CD4-positive, alpha-beta T cell treated with Interleukin-17A for 4 hours (primary cell): ENCODE data around the gene STK39.
A peak's percentile ranks its signal among the peaks of the same experiment; 100 is the strongest.

ENCODE experiments used
- DNase-seq: peaks from one replicate; pipeline ENCODE4 v3.0.0-alpha.2; 2020; ENCODE audit warnings: mixed read lengths

STK39 gene

DNA sequence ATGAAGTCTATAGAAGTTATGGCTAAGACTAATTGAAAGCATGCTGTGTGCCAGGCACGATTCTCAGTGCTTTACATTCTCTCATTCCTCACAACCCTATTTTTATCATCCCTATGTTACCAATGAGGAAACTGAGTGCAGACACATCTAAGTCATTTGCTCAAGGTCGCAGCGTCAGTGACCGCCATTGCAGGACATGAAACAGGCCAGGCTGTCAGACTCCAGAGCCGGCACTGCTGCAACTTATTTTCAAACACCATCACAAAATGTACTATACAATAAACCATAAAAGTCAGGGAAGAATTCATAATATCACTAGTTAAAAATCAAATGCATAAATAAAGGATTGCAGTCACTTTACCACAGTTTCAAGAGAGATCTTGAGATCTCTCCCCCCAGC is 5.6 kb downstream of the STK39 start:
- DNase-seq: no peak

DNA sequence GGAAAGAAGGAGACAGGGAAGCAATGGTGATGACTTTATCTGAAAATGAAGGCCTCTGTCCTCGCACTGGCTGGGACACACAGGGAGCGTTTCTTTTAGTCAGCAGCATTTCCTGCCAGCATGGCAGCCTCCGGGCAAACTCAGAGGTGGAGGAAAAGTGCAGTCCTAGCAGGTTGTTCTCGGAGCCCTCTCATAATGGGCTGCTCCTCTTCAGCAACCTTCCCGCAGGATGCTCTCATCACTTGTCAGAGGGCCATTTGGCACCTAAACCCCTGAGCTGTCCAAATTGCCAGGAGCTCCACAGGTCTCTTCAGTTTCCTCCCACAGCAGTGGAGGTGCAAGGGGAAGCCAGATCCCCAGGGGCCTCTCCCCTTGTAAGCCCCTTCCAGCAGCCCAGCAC is 6.2 kb downstream of the STK39 start:
- peak; percentile 50 for DNase-seq

DNA sequence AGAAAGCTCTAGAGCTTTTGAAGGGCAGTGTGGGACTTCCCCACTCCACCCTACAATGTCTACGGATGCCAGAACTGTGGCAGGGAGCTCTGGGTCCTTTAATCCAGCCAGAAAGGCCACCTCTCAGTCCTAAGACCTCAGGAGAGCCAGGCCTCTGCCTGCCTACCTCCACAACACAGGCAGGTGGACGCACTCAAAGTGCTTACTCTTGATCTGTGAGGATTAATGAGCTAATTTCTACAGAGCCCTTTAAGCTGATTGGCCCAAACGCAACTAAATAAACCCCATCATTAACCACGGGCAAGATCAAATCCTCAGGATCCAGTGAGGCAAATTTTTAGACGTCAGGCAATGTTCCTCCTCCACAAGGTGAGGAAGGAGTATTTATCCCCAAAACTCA is 8.1 kb downstream of the STK39 start:
- no peak for DNase-seq

GRCh38 chr2:168237741-168238140 is 9.7 kb downstream of the STK39 start:
- no peak for DNase-seq

DNA sequence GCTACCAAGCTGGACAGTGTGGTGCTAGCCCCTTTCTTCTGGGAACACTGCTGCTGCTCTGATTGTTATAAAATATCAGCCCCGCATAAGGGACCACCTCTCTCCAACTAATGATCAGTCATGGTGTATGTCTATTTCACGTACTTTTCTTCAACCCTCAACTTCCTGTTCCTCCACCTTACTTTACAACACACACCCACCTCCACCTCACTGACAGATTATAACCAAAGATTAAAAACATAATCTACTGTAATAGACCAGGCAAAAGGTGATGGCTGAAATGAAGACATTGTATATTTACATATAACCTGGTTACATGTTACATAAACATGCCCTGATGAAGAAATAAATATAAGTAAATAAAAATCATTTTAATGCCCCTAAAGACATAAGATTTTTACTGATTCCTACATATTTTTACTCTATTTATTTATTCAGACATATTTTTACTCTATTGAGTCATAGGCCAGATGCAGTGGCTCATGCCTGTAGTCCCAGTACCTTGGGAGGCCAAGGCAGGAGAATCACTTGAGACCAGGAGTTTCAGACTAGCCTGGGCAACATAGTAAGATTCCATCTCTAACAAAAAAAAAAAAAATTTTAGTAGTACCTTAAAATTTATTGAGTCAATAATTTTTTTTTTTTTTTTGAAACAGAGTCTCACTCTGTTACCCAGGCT is 12.8 kb downstream of the STK39 start:
- peak; percentile 12 for DNase-seq

DNA sequence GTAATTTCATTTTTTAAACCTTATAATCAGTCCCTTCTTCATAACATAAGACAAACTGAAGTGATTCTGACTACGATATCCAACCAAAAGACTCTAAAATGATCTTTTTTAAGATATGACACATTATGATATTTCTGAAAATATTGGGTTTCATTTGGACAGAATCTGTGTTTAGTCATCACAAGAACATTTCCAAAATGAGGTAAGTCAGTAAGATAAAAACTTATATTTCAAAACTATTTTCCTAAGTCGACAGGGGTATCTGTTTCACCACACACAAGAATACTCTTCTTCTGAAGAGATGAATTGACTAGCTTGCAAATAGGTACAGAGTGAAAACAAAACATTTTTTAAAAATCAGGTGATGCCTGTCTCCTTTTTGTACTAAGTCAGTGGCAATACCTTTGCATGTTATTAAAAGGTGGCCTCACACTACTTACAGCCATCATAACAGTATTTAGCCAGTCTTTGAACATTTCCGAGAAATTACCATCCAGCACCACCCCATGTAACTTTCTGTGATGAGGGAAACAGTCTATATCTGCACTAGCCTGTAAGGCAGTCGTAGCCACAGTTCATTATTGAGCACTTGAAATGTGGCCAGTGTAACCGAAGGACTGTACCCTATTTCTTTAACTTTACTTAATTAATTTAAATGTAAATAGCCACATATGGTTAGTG is 13.5 kb downstream of the STK39 start:
- DNase-seq: no peak

GRCh38 chr2:168233166-168233565 is 14.2 kb downstream of the STK39 start:
- DNase-seq: no peak

DNA sequence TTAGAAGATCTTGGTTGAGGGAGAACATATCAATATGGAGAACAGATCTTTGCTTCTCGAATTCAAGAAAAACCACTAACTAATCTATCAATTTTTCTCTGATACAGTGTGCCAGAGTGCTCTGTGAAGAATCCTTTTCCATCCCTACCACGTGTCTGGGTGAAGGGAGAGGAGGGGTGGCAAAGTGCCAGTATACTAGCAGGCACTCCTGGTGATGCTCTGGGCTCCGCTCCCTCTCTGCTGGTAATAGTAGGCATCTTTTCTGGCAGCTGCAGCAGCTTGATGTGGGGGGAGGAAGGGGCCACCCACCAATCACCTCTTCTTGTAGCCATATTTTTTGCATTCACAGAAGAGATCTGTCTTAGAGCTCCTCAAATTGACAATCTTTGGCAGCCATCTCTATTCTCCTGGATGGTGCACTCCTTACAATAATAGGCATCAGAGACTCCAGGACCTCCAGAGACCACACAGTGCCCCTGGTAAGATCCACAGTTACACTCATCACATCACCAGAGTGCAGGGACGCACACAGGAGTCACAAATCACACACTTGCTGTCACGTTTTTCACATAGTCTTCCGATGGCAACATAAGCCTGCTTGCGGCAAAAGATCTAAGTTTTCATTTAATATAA is 15.7 kb downstream of the STK39 start:
- no peak for DNase-seq

GRCh38 chr2:168230389-168230788 is 17.0 kb downstream of the STK39 start:
- no peak for DNase-seq

GRCh38 chr2:168224346-168224745 is 23.0 kb downstream of the STK39 start:
- no peak for DNase-seq

DNA sequence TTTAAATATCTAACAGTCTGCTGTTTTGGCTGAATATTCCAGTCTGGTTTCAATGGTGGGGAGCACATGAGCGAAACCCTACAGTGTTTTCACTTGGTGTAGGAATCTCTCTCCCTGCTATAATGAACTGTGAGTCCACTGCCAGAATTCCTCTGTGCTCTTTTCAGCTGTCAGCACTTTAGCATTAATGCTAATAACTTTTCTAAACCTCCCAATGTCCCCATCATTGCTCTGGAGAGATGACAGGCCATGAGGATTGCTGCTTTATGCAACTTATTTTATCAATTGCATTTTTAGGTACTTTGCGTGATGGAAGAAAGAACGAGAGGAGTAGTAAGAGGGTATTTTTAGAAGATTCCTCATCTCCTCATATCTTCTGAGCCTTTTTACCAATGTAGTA is 25.3 kb downstream of the STK39 start:
- no peak for DNase-seq

DNA sequence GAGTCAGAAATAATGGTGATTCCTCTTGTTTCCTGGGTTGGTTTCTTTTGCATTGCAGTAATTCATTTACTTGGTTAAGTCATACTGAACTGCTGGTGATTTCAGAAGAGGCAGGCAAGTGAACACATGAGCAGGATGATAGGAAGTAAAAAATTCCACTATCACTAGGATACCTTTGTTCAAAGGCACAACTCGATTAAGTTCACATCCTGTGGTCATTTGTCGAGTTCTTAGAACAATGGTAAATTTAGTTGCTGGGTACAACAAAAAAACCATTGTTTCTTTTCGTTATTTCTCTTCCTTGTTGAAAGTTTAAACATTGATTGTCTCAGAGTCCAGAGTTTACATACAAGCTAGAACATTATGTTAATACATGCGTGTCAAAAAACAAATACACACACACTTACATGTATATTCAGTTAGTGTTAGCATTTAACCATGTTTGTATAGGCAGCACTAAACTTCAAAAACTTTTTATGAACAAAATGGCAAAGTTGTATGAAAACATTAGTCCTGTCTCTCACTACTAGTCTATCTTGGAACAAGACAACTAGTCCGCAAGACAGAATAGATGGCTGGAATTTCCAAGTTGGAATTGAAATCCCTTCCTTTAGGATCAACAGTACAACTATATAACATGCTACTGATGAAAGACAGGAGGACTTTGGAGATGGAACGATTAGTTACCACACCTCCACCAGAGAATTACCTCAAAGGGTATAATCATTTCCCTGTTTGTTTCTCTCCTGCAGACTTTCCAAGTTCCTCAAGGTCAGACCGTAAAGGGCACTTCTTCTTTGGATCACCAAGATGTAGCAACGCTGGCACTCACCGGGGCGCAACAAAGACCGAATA is 26.2 kb downstream of the STK39 start:
- DNase-seq: no peak

- no peak for DNase-seq
These were observed 29.5 kb downstream of the STK39 start for GRCh38 chr2:168217920-168218319.

GRCh38 chr2:168216351-168217005 is 30.9 kb downstream of the STK39 start:
- no peak for DNase-seq

GRCh38 chr2:168215813-168216212 is 31.6 kb downstream of the STK39 start:
- no peak for DNase-seq

DNA sequence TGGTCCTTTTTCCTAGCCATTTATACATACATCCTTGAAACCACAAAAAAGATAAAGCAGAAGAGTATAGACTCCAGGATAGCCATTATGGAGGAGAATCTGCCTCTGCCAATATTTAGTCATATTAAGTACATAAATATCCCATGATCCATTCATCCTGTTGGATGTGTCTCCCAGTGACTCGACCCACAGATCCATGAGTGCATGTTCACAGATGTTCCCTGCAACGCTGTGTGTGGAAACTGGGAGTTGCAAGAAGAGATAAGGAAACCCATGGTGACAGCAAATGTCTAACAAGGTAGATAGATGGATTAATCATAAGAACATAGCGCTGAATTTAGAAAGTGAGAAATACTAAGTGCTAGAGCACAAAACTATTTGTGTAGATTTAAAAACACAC is 34.5 kb downstream of the STK39 start:
- no peak for DNase-seq

DNA sequence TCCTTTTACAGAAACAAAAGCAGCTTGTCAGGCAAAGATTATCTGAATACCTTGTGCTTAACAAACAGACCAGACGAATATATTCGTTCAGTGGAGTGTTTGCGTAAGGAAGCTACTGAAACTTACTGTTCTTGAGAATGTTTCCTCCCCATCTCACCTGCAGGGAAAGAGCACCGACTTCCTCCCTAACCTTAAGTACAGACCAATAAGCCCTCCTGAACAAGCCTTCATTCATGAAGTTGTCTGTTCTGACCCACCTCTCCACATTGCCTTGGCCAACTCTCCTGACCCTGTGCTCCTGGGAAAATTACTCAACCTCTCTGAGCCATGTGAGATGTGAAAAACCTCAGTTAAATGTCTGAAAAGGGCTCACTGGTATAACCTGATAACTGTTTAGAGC is 35.2 kb downstream of the STK39 start:
- no peak for DNase-seq

DNA sequence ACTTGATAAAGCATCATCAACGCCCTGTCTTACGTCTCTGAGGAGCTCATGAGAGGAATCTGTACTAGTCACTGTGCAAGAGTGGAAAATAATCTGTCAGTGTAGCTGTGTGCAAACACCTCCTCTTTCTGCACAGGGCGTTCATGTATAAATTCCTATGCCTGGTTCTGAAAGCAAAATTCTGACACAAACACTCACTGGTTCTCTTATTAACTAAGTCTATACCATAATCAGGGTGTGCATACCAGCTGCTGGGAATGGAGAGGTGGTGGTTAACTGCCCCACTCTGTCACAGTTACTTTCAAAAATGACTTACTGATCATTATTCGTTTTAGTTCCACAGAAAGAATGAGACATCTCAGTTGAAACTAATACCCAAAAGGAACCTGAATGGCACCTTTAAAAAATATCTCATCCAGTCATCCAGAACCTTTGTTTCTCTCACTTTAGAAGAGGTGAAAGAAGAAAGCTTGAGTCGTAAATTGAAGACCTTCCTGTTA is 35.7 kb downstream of the STK39 start:
- no peak for DNase-seq

- DNase-seq: no peak
These were observed 36.4 kb downstream of the STK39 start for GRCh38 chr2:168210895-168211570.

GRCh38 chr2:168210216-168210894 is 37.0 kb downstream of the STK39 start:
- DNase-seq: no peak

DNA sequence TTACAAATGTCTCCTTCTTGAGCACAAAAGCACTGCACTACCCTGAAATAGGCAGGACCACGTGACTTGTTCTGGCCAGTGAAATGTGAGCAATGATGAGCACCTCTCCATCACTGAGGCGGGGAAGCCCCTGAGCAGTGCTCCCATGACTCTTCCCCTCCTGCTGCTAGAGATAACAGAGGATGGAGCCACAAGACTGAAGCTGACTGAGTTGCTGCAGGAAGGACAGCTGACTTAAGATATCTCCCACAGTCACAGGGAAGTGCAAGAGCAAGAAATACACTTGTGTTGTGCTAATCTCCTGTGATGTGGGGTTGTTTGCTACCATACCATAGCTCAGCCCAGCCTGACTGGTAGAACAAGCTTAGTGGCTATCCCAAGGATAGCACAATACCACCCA is 38.7 kb downstream of the STK39 start:
- DNase-seq: no peak
